H1 (cell line): ENCODE data around the gene IRF8. TPM values are rescaled to one million over a fixed set of nuclear protein-coding genes. Genes with fewer than 3 reads are reported as not detected.

ENCODE experiments used
- CTCF ChIA-PET: fragments of 300-600 bp; sonication (Branson Sonifier 250); formaldehyde crosslinking; loops from one replicate; lab custom pipeline; 2021; ENCODE audit not compliant: partially characterized antibody; lab: Charles Lee
- POLR2A ChIA-PET: fragments of 300-600 bp; sonication (Branson Sonifier 250); formaldehyde crosslinking; loops from one replicate; lab custom pipeline; 2021; ENCODE audit warnings: inconsistent platforms; ENCODE audit not compliant: partially characterized antibody; lab: Charles Lee
- DNase-seq, 2 experiments: peaks; one replicate each; pipeline versions ENCODE4 v3.0.0 to v3.0.0-alpha.2; 2010 to 2022; ENCODE audit warnings: low spot score in 2 of 2, low read depth in 1 of 2, mixed read lengths in 1 of 2
- FAIRE-seq: peaks from 2 replicates; lab custom pipeline; 2011; peaks lifted over from hg19 to GRCh38; lab: Jason Lieb, UNC
- H2AFZ ChIP-seq: 2 replicates; pipeline ENCODE4 v1.8.1; 2012; ENCODE audit warnings: low read length, inconsistent platforms
- H2AK5ac ChIP-seq: 2 replicates; pipeline ENCODE4 v1.6.1; 2013; ENCODE audit warnings: low read depth, low read length
- H2BK120ac ChIP-seq: replicated peaks from 2 replicates; pipeline ENCODE3; 2013; ENCODE audit warnings: low read depth, low read length, inconsistent platforms
- H2BK12ac ChIP-seq: 2 replicates; pipeline ENCODE4 v1.6.1; 2013; ENCODE audit warnings: low read depth, low read length
- H2BK15ac ChIP-seq: 2 replicates; pipeline ENCODE4 v1.6.1; 2013; ENCODE audit warnings: low read length
- H2BK20ac ChIP-seq: 2 replicates; pipeline ENCODE4 v1.6.1; 2013; ENCODE audit warnings: low read length
- H2BK5ac ChIP-seq: 2 replicates; pipeline ENCODE4 v1.6.1; 2013; ENCODE audit warnings: low read depth, low read length
- H3K14ac ChIP-seq: 2 replicates; pipeline ENCODE4 v1.6.1; 2013; ENCODE audit warnings: inconsistent platforms; ENCODE audit not compliant: insufficient read length
- H3K18ac ChIP-seq: 2 replicates; pipeline ENCODE4 v1.6.1; 2013; ENCODE audit warnings: low read length; ENCODE audit errors: extremely low read depth
- H3K23ac ChIP-seq: 2 replicates; pipeline ENCODE4 v1.6.1; 2013; ENCODE audit warnings: inconsistent platforms; ENCODE audit not compliant: insufficient read length
- H3K23me2 ChIP-seq: 2 replicates; pipeline ENCODE4 v1.6.1; 2013; ENCODE audit warnings: low read depth, low read length
- H3K27ac ChIP-seq: 2 replicates; pipeline ENCODE4 v1.6.1; 2011; ENCODE audit warnings: low read depth, low read length, inconsistent platforms
- H3K27me3 ChIP-seq, 4 experiments: replicated peaks in 1 of 4; 1 replicate in 1 of 4; 2 replicates in 3 of 4; pipeline versions ENCODE4 v1.6.1 to v1.8.1; 2011 to 2013; ENCODE audit warnings: low read length in 3 of 4, mild to moderate bottlenecking in 3 of 4, inconsistent platforms in 2 of 4, mixed read lengths in 2 of 4, moderate library complexity in 1 of 4; ENCODE audit not compliant: control insufficient read depth in 3 of 4, insufficient read depth in 3 of 4; ENCODE audit errors: extremely low read depth in 1 of 4
- H3K36me3 ChIP-seq, 4 experiments: 2 replicates each; pipeline versions ENCODE4 v1.6.1 to v1.8.1; 2011 to 2013; ENCODE audit warnings: mild to moderate bottlenecking in 4 of 4, low read length in 3 of 4, moderate library complexity in 2 of 4, control low read depth in 1 of 4, inconsistent platforms in 1 of 4; ENCODE audit not compliant: insufficient read depth in 4 of 4, control insufficient read depth in 2 of 4
- H3K4ac ChIP-seq: replicated peaks from 2 replicates; pipeline ENCODE3; 2013; ENCODE audit warnings: low read length, low read depth, mixed read lengths, inconsistent platforms; ENCODE audit not compliant: insufficient read length
- H3K4me1 ChIP-seq, 4 experiments: replicated peaks in 1 of 4; 1 replicate in 1 of 4; 2 replicates in 3 of 4; pipeline versions ENCODE4 v1.6.1 to v1.8.1; 2011 to 2013; ENCODE audit warnings: low read length in 3 of 4, inconsistent platforms in 2 of 4, mixed read lengths in 1 of 4; ENCODE audit not compliant: insufficient read depth in 4 of 4, control insufficient read depth in 3 of 4
- H3K4me2 ChIP-seq, 2 experiments: 2 replicates each; pipeline versions ENCODE4 v1.6.1 to v1.8.1; 2011 to 2013; ENCODE audit warnings: low read depth in 2 of 2, low read length in 2 of 2, control low read depth in 1 of 2, inconsistent platforms in 1 of 2, mild to moderate bottlenecking in 1 of 2; ENCODE audit not compliant: insufficient read depth in 1 of 2
- H3K4me3 ChIP-seq, 4 experiments: fragments of 200-600, 300-600 bp in 1 of 4; sonication (generic), shearing (Covaris generic), sonication (Bioruptor Twin) in 1 of 4; 2 replicates each; pipeline versions ENCODE4 v1.5.1 to v1.8.1; 2011 to 2016; ENCODE audit warnings: low read length in 4 of 4, low read depth in 3 of 4, control low read depth in 2 of 4, inconsistent platforms in 2 of 4, mild to moderate bottlenecking in 2 of 4, mixed read lengths in 1 of 4, moderate library complexity in 1 of 4; ENCODE audit not compliant: insufficient read depth in 2 of 4; ENCODE audit errors: extremely low read depth in 1 of 4
- H3K56ac ChIP-seq: replicated peaks from 2 replicates; pipeline ENCODE3; 2013; ENCODE audit warnings: low read depth, mild to moderate bottlenecking, mixed read lengths, low read length, inconsistent platforms; ENCODE audit not compliant: insufficient read length
- H3K79me1 ChIP-seq: 2 replicates; pipeline ENCODE4 v1.6.1; 2013; ENCODE audit warnings: low read depth, low read length, control low read depth
- H3K79me2 ChIP-seq, 2 experiments: 2 replicates each; pipeline versions ENCODE4 v1.6.1 to v1.8.1; 2012 to 2013; ENCODE audit warnings: low read length in 2 of 2, mild to moderate bottlenecking in 2 of 2, inconsistent platforms in 1 of 2; ENCODE audit not compliant: insufficient read depth in 2 of 2, control insufficient read depth in 1 of 2
- H3K9ac ChIP-seq, 4 experiments: replicated peaks in 1 of 4; 1 replicate in 1 of 4; 2 replicates in 3 of 4; pipeline versions ENCODE4 v1.6.1 to v1.8.1; 2011 to 2013; ENCODE audit warnings: low read depth in 3 of 4, low read length in 3 of 4, control low read depth in 2 of 4, mild to moderate bottlenecking in 2 of 4, moderate library complexity in 2 of 4, inconsistent platforms in 1 of 4; ENCODE audit errors: extremely low read depth in 1 of 4
- H3K9me3 ChIP-seq, 2 experiments: 2 replicates each; pipeline versions ENCODE4 v1.6.1 to v1.8.1; 2012 to 2013; ENCODE audit warnings: mild to moderate bottlenecking in 2 of 2, moderate library complexity in 2 of 2, control low read depth in 1 of 2, inconsistent platforms in 1 of 2, low read depth in 1 of 2, low read length in 1 of 2, mixed read lengths in 1 of 2; ENCODE audit not compliant: insufficient read depth in 2 of 2
- H4K20me1 ChIP-seq, 2 experiments: replicated peaks in 1 of 2; 2 replicates each; pipeline versions ENCODE3 to v1.8.1; 2011 to 2013; ENCODE audit warnings: inconsistent platforms in 2 of 2, low read length in 2 of 2, mild to moderate bottlenecking in 1 of 2; ENCODE audit not compliant: insufficient read depth in 2 of 2, control insufficient read depth in 1 of 2
- H4K5ac ChIP-seq: 2 replicates; pipeline ENCODE4 v1.6.1; 2013; ENCODE audit warnings: low read length, low read depth, mixed read lengths, inconsistent platforms; ENCODE audit not compliant: insufficient read length
- H4K8ac ChIP-seq: 2 replicates; pipeline ENCODE4 v1.8.0; 2013; ENCODE audit warnings: mild to moderate bottlenecking, moderate library complexity, low read length, inconsistent platforms; ENCODE audit not compliant: insufficient read depth; ENCODE audit errors: extremely low read depth
- H4K91ac ChIP-seq: replicated peaks from 2 replicates; pipeline ENCODE3; 2013; ENCODE audit warnings: low read length, mixed read lengths, inconsistent platforms; ENCODE audit not compliant: insufficient read length
- ASH2L ChIP-seq: fragments of 200-600, 300-600 bp; sonication (generic); IDR thresholded peaks from one replicate; pipeline ENCODE4 v1.7.1; 2017; ENCODE audit warnings: low read length
- BACH1 ChIP-seq: IDR thresholded peaks from 2 replicates; pipeline ENCODE4 v1.6.1; 2012; ENCODE audit warnings: low read length, improper control_type of control experiment
- EP300 ChIP-seq, 2 experiments: IDR thresholded peaks; 1 replicate in 1 of 2; 2 replicates in 1 of 2; pipeline ENCODE4 v1.6.1; 2011 to 2012; ENCODE audit warnings: low read depth in 2 of 2, low read length in 2 of 2, mild to moderate bottlenecking in 2 of 2, borderline replicate concordance in 1 of 2, inconsistent platforms in 1 of 2, moderate library complexity in 1 of 2
- WGBS, 2 experiments: shearing (Covaris generic) in 1 of 2; methylation state at CpG; one replicate each; pipeline versions ENCODE4 v1.1.6 to v1.1.7; 2013 to 2015; ENCODE audit warnings: low lambda C conversion rate in 2 of 2, mixed read lengths in 2 of 2, inconsistent platforms in 1 of 2, low coverage in 1 of 2, missing lambda C conversion rate in 1 of 2; ENCODE audit not compliant: insufficient replicate concordance in 2 of 2, insufficient coverage in 1 of 2, insufficient read length in 1 of 2; ENCODE audit errors: extremely low coverage in 1 of 2, missing lambda C conversion rate in 1 of 2; 5-methylcytosine and 5-hydroxymethylcytosine counted together
- polyA plus RNA-seq, 7 experiments: library from polyadenylated mRNA; depleted of rRNA in 3 of 7; stranded (reverse) in 5 of 7; unstranded in 2 of 7; fragments of >200 nt in 5 of 7; fragments of 200-250 nt in 2 of 7; gene quantifications; 1 replicate in 5 of 7; 2 replicates in 1 of 7; 4 replicates in 1 of 7; pipeline versions ENCODE4 v1.2.1 to v1.2.3, GENCODE V29; 2011 to 2013; ENCODE audit warnings: missing spikeins in 2 of 7, mixed read lengths in 2 of 7
- total RNA-seq: library from RNA; stranded (reverse); fragmentation: NEBNext Ultra II Directional; extraction: Animal tissue kit (Norgen Biotek cat#: 25700); gene quantifications from 2 replicates; pipeline ENCODE4 v1.2.1, GENCODE V29; 2021

Gene IRF8
- total and polyA plus RNA-seq, 2 of the 8 experiments (the other 6 are each of a cell fraction or from before 2014, with no cell fraction given), result 0.35 to 2.0 TPM

DNA sequence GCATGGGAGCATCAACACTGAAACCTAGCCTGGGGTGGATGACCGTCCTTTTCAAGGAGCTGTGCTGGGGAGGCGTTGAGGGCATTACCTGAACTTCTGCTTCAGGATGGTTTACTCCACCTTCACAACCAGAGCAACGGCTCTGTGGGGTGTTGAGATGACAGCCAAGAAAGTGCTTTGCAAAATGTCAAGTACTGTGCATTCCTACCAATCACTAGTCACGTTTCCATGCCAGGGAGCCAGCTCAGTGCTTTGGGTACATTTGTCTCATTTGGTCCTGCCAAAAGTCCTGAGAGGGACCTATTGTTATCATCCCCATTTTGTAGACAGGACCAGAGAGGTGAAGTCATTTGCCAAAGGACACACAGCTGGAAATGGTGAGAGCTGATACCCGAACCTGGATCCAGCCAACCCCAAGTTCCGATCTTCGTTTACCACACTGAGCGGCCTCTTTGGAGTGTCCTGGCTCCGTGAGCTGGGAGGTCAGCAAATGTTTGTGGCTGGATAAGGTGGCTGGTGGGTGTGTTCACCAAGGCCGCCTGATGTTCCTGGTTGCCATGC, 61.6 kb downstream of the IRF8 start:
- Histone ChIP-seq H3K9me3 (no peaks in the 10 kb centered on the region), H2BK120ac (no peak overlapping the region), H2BK12ac (no peak overlapping the region), H3K23me2 (no peaks in the 10 kb centered on the region), H3K56ac (no peak overlapping the region), H2AK5ac (no peak overlapping the region), H2BK15ac (no peak overlapping the region), H3K14ac (no peak overlapping the region), H3K27me3 (no peaks in the 10 kb centered on the region), H3K79me1 (no peaks in the 10 kb centered on the region), H4K8ac (no peak overlapping the region), H2BK20ac (no peak overlapping the region), H3K79me2 (no peaks in the 10 kb centered on the region), H2BK5ac (no peak overlapping the region), H3K4me3 (no peak overlapping the region), H3K23ac (no peak overlapping the region), H4K5ac (no peak overlapping the region), H3K27ac (no peak overlapping the region), H4K20me1 (peaks cover 0 to 1% of the 10 kb centered on the region in 2 experiments), H4K91ac (no peak overlapping the region), H3K4me1 (no peaks in the 10 kb centered on the region), H3K4ac (no peak overlapping the region), H3K36me3 (no peaks in the 10 kb centered on the region), H2AFZ (no peak overlapping the region), H3K18ac (no peak overlapping the region), H3K4me2 (no peak overlapping the region), H3K9ac (no peak overlapping the region)
- WGBS, 2 experiments, result 81% methylated on average over 10 of the region's 10 CpGs; no CpG with 5 or more reads in 1 of the 2 experiments
- DNase-seq, result no peak
- POLR2A ChIA-PET, result no interaction called here
- CTCF ChIA-PET, result interaction anchor here (0.8 to 1.6 kb wide), 4 partner anchors 11 to 129 kb away, joined by 3 to 4 read pairs (median 3); no protein-coding TSS in a partner anchor
- FAIRE-seq, result no peak
- TF ChIP-seq ASH2L (no peak), EP300 (IDR thresholded peaks at IDR 0.05; ENCODE audit: borderline replicate concordance in 1 of 2, low read depth in 2 of 2, low read length in 2 of 2) (no peak), BACH1 (no peak)
